ENCODE data around the gene MMP14.

DNA sequence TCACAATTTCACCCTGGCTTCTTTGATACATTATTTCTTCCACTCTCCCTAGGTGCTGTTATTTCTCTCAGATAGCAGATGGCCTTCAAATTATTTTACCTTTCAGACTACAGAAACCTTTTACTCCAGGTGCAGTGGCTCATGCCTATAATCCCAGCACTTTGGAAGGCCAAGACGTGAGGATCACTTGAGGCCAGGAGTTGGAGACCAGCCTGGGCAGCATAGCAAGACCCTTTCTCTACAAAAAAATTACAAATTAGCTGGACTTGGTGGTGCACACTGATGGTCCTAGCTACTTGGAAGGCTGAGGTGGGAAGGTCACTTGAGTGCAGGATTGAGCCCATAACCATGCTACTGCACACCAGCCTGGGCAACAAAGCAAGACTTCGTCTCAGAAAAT lies 44.2 kb upstream of the MMP14 start:
- TF ChIP-seq CTCF (IDR thresholded peaks at IDR 0.05) = no peak
- TF ChIP-seq POLR2AphosphoS5 (IDR thresholded peaks at IDR 0.05) = no peak
